ENCODE results near the gene OR52J3. TPM values are rescaled to one million over a fixed set of nuclear protein-coding genes. Genes with fewer than 3 reads are reported as not detected.
"Not testable (repeated sequence)": the region's sequence is repeated elsewhere in the genome, so short reads cannot be mapped to it uniquely, and the experiment has no call there.

The OR52J3 gene
- total RNA-seq, 4 donors from 2014 or later, result not detected

DNA sequence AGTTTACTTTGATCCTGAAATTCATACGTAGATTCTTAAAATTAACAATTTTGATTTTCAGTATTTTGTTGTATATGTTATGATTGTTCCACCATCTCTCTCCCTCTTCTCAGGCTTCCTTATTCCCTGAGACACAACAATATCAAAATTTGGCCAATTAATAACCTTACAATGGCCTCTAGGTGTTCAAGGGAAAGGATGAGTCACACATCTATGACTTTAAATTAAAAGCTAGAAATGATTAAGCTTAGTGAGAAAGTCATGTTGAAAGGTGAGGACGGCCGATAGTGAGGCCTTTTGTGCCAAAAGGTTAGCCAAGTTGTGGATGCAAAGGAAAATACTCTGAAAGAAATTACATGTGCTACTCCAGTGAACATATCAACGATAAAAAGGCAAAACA is 5.5 kb upstream of the OR52J3 start:
- DNase-seq (ENCODE audit: extremely low spot score), result no peak
- Histone ChIP-seq H3K27me3 (no peaks in the 10 kb centered on the region), H3K4me1 (no peaks in the 10 kb centered on the region), H3K9me3 (no peaks in the 10 kb centered on the region), H3K4me3 (no peak overlapping the region), H3K36me3 (no peaks in the 10 kb centered on the region), H3K27ac (replicated peaks in 1 of 4) (no peak overlapping the region)
- intact Hi-C loops (cut with DNase I), result no loop called here
- 68% methylated on average over 4 of the region's 4 CpGs for WGBS
- TF ChIP-seq POLR2A (IDR thresholded peaks at IDR 0.05; ENCODE audit: low read depth), result no peak

DNA sequence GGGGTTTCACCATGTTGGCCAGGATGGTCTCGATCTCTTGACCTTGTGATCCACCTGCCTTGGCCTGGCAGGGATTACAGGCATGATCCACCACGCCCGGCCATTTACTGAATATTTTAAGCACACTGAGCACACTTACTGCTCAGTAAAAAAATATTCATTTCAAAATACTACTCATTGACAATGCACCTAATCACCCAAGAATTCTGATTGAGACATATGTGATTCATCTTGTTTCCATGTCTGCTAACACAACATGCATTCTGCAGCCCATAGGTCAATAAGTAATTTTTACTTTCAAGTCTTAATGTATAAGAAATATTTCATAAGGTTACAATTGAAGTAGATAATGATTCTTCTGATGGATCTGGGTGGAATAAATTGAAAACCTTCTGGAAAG is 4.2 kb upstream of the OR52J3 start:
- no peak for DNase-seq (ENCODE audit: extremely low spot score)
- Histone ChIP-seq H3K36me3 (no peaks in the 10 kb centered on the region), H3K9me3 (no peaks in the 10 kb centered on the region), H3K27me3 (no peaks in the 10 kb centered on the region), H3K27ac (replicated peaks in 1 of 4) (no peak overlapping the region), H3K4me1 (no peaks in the 10 kb centered on the region), H3K4me3 (no peak overlapping the region)
- intact Hi-C loops (cut with DNase I), result no loop called here
- TF ChIP-seq POLR2AphosphoS5 (IDR thresholded peaks at IDR 0.05) (no peak), POLR2A (IDR thresholded peaks at IDR 0.05; ENCODE audit: low read depth) (no peak), EP300 (IDR thresholded peaks at IDR 0.05) (no peak)
- TF ChIP-seq, protein P1, sequence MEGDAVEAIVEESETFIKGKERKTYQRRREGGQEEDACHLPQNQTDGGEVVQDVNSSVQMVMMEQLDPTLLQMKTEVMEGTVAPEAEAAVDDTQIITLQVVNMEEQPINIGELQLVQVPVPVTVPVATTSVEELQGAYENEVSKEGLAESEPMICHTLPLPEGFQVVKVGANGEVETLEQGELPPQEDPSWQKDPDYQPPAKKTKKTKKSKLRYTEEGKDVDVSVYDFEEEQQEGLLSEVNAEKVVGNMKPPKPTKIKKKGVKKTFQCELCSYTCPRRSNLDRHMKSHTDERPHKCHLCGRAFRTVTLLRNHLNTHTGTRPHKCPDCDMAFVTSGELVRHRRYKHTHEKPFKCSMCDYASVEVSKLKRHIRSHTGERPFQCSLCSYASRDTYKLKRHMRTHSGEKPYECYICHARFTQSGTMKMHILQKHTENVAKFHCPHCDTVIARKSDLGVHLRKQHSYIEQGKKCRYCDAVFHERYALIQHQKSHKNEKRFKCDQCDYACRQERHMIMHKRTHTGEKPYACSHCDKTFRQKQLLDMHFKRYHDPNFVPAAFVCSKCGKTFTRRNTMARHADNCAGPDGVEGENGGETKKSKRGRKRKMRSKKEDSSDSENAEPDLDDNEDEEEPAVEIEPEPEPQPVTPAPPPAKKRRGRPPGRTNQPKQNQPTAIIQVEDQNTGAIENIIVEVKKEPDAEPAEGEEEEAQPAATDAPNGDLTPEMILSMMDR (IDR thresholded peaks at IDR 0.05), result no peak
- WGBS, result 94% methylated on average over 3 of the region's 3 CpGs

DNA sequence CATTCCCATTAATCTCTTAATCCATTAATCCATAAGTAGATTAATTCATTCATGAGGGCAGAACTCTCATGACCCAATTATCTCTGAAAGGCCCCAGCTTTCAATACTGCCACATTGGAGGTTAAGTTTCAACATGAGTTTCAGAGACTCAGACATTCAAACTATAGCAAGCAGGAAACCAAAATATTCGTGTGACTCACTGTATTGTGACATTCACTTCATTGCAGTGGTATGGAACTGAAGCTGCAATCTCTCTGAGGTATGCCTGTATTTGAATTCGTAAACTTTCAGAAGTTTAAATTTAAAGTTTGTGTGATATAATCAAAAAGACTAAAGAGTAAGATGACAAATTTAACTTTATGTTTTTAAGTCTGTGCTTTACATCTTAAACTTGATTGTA is 2.9 kb upstream of the OR52J3 start:
- Histone ChIP-seq H3K4me1 (no peaks in the 10 kb centered on the region), H3K4me3 (no peak overlapping the region), H3K27me3 (no peaks in the 10 kb centered on the region), H3K9me3 (no peaks in the 10 kb centered on the region), H3K36me3 (no peaks in the 10 kb centered on the region), H3K27ac (replicated peaks in 1 of 4) (no peak overlapping the region)
- TF ChIP-seq EP300 (IDR thresholded peaks at IDR 0.05) (no peak), POLR2A (IDR thresholded peaks at IDR 0.05; ENCODE audit: low read depth) (no peak), POLR2AphosphoS5 (IDR thresholded peaks at IDR 0.05) (no peak)
- TF ChIP-seq, protein P1 (IDR thresholded peaks at IDR 0.05), result no peak
- no peak for DNase-seq (ENCODE audit: extremely low spot score)
- 51% methylated on average over 2 of the region's 2 CpGs for WGBS
- intact Hi-C loops (cut with DNase I), result no loop called here

DNA sequence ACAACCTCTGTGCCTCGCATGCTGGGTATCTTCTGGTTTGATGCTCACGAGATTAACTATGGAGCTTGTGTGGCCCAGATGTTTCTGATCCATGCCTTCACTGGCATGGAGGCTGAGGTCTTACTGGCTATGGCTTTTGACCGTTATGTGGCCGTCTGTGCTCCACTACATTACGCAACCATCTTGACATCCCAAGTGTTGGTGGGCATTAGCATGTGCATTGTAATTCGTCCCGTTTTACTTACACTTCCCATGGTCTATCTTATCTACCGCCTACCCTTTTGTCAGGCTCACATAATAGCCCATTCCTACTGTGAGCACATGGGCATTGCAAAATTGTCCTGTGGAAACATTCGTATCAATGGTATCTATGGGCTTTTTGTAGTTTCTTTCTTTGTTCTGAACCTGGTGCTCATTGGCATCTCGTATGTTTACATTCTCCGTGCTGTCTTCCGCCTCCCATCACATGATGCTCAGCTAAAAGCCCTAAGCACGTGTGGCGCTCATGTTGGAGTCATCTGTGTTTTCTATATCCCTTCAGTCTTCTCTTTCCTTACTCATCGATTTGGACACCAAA is 516 bp downstream of the OR52J3 start:
- WGBS, result 82% methylated on average over 15 of the region's 15 CpGs
- H3K36me3 ChIP-seq, result no peaks in the 10 kb centered on the region
- H3K4me1 ChIP-seq, result no peaks in the 10 kb centered on the region
- H3K27me3 ChIP-seq, result no peaks in the 10 kb centered on the region
- H3K27ac ChIP-seq (replicated peaks in 1 of 4), result no peak overlapping the region
- no peak for TF ChIP-seq POLR2AphosphoS5 (IDR thresholded peaks at IDR 0.05)
- no peak for TF ChIP-seq POLR2A (IDR thresholded peaks at IDR 0.05; ENCODE audit: low read depth)
- TF ChIP-seq, protein P1 (IDR thresholded peaks at IDR 0.05), result no peak
- TF ChIP-seq EP300 (IDR thresholded peaks at IDR 0.05), result no peak
- intact Hi-C loops (cut with DNase I), result no loop called here
- no peak overlapping the region for H3K4me3 ChIP-seq
- no peaks in the 10 kb centered on the region for H3K9me3 ChIP-seq
- DNase-seq (ENCODE audit: extremely low spot score), result no peak

DNA sequence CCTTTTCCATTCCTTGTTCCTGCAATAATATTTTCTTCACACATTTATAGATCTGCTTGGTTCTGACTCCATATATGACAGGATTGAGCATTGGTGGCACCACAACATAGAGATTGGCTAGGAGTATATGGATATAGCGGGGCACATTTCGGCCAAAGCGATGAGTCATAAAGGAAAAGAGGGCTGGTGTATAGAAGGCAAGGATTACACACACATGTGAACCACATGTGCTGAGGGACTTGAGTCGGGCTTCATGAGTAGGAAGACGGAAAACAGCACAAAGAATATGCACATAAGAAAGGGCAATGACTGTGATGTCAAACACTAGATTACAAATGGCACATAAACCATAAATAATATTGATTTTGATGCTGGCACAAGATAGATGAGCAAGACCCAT is 12.4 kb downstream of the OR52J3 start:
- H3K27me3 ChIP-seq; H3K4me1 ChIP-seq; intact Hi-C loops (cut with DNase I); H3K36me3 ChIP-seq; H3K9me3 ChIP-seq; H3K27ac ChIP-seq (replicated peaks in 1 of 4); DNase-seq (ENCODE audit: extremely low spot score); H3K4me3 ChIP-seq: not testable (repeated sequence)
- WGBS, result 80% methylated on average over 5 of the region's 5 CpGs

DNA sequence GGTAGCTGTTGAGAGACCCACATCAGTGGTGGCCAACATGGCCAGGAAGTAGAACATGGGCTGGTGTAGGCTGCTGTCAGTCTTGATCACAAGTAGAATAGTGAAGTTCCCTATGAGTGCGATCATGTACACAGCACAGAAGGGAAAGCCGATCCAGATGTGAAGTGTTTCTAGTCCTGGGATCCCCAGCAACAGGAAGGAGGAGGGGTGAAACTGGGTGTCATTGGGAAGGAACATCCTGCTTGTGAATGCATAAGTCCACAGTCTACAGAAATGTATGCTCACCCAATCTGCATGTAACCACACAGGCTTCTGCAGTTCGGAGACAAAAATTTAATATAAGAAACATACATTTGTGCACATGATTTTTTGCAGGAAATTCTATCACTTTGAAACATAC is 13.1 kb downstream of the OR52J3 start, which contains the start of gene OR52E2:
Gene OR52E2 (minus strand): TSS at position 237 of the 400 bp plus-strand sequence. CDS start 0 bp downstream, at position 237.
- TF ChIP-seq, protein P1 (IDR thresholded peaks at IDR 0.05), result no peak
- TF ChIP-seq POLR2A (IDR thresholded peaks at IDR 0.05; ENCODE audit: low read depth) (no peak), POLR2AphosphoS5 (IDR thresholded peaks at IDR 0.05) (no peak), EP300 (IDR thresholded peaks at IDR 0.05) (no peak)
- H3K27ac ChIP-seq (replicated peaks in 1 of 4), result no peak within 1 kb of the TSS
- H3K4me1 ChIP-seq, result no peaks in the 10 kb centered on the region
- H3K9me3 ChIP-seq, result no peaks in the 10 kb centered on the region
- intact Hi-C loops (cut with DNase I), result no loop called here
- no peak for DNase-seq (ENCODE audit: extremely low spot score)
- WGBS, result 71% methylated on average over 3 of the region's 3 CpGs
- no peak within 1 kb of the TSS for H3K4me3 ChIP-seq
- H3K36me3 ChIP-seq, result no peaks in the 10 kb centered on the region
- H3K27me3 ChIP-seq, result no peaks in the 10 kb centered on the region

All from esophagus muscularis mucosa (tissue), 4 donors.